B cell (primary cell): ENCODE data around the gene SALL3. TPM values are rescaled to one million over a fixed set of nuclear protein-coding genes. Genes with fewer than 3 reads are reported as not detected.

Experiments
- ATAC-seq: fragments of 200-7000 bp; cut with Tn5 transposase; one replicate; pipeline ENCODE4 v1.10.0; 2021; ENCODE audit warnings: low read depth, mild to moderate bottlenecking, moderate number of reproducible peaks, moderate library complexity
- CTCF ChIA-PET: fragments of 350-600 bp; sonication (Branson Sonifier 250); formaldehyde crosslinking; loops from one replicate; lab custom pipeline; 2021; ENCODE audit warnings: antibody characterized with exemption, inconsistent platforms; lab: Charles Lee
- POLR2A ChIA-PET: fragments of 350-600 bp; sonication (Branson Sonifier 250); formaldehyde crosslinking; loops from one replicate; lab custom pipeline; 2021; ENCODE audit warnings: antibody characterized with exemption; lab: Charles Lee
- DNase-seq: peaks from one replicate; pipeline ENCODE4 v3.0.0; 2013
- H2AFZ ChIP-seq: 2 replicates; pipeline ENCODE4 v1.6.1; 2012; ENCODE audit warnings: mild to moderate bottlenecking, low read depth, low read length; ENCODE audit not compliant: insufficient read depth, poor library complexity, severe bottlenecking
- H3K27ac ChIP-seq, 2 donors: 1 replicate in 1 of 2; 2 replicates in 1 of 2; pipeline ENCODE4 v1.5.1; 2012 to 2013; ENCODE audit warnings: low read length in 2 of 2, mild to moderate bottlenecking in 2 of 2, moderate library complexity in 1 of 2
- H3K27me3 ChIP-seq, 4 experiments: fragments of 200-600 bp in 1 of 4; sonication (generic) in 1 of 4; replicated peaks in 1 of 4; 1 replicate in 2 of 4; 2 replicates in 2 of 4; pipeline versions ENCODE4 v1.6.1 to v1.7.0; 2013 to 2016; ENCODE audit warnings: low read length in 3 of 4, mild to moderate bottlenecking in 2 of 4, mixed read lengths in 1 of 4, moderate library complexity in 1 of 4; ENCODE audit not compliant: insufficient read depth in 4 of 4, control insufficient read depth in 3 of 4; ENCODE audit errors: control extremely low read depth in 1 of 4
- H3K36me3 ChIP-seq, 2 experiments: replicated peaks in 1 of 2; 1 replicate in 1 of 2; 2 replicates in 1 of 2; pipeline versions ENCODE4 v1.6.1 to v1.7.1; 2013; ENCODE audit warnings: low read length in 1 of 2; ENCODE audit not compliant: insufficient read depth in 2 of 2, control insufficient read depth in 1 of 2; ENCODE audit errors: control extremely low read depth in 1 of 2, extremely low read depth in 1 of 2
- H3K4me1 ChIP-seq, 2 donors: fragments of 200-600 bp in 1 of 2; sonication (generic) in 1 of 2; 1 replicate in 1 of 2; 2 replicates in 1 of 2; pipeline versions ENCODE4 v1.5.1 to v1.6.1; 2013 to 2017; ENCODE audit warnings: low read length in 2 of 2; ENCODE audit not compliant: control insufficient read depth in 2 of 2, insufficient read depth in 2 of 2
- H3K4me2 ChIP-seq: replicated peaks from 2 replicates; pipeline ENCODE3; 2012; ENCODE audit warnings: mild to moderate bottlenecking, low read depth, low read length; ENCODE audit not compliant: poor library complexity, severe bottlenecking
- H3K4me3 ChIP-seq, 5 experiments: fragments of 200-600 bp in 1 of 5; sonication (generic) in 1 of 5; 1 replicate in 3 of 5; 2 replicates in 2 of 5; pipeline versions ENCODE4 v1.5.1 to v1.7.0; 2011 to 2016; ENCODE audit warnings: low read length in 4 of 5, mild to moderate bottlenecking in 4 of 5, low read depth in 2 of 5, control low read depth in 1 of 5, moderate library complexity in 1 of 5; ENCODE audit not compliant: insufficient read depth in 1 of 5; ENCODE audit errors: control extremely low read depth in 1 of 5, extremely low read depth in 1 of 5
- H3K79me2 ChIP-seq: fragments of 200-600 bp; sonication (generic); one replicate; pipeline ENCODE4 v1.6.0; 2016; ENCODE audit warnings: low read length; ENCODE audit not compliant: control insufficient read depth, insufficient read depth
- H3K9ac ChIP-seq: fragments of 200-600 bp; sonication (generic); 2 replicates; pipeline ENCODE4 v1.6.1; 2017; ENCODE audit warnings: mild to moderate bottlenecking, low read length, moderate library complexity
- H3K9me3 ChIP-seq, 3 donors: one replicate each; pipeline versions ENCODE4 v1.6.1 to v1.7.1; 2013; ENCODE audit warnings: low read length in 2 of 3; ENCODE audit not compliant: control insufficient read depth in 2 of 3, insufficient read depth in 1 of 3; ENCODE audit errors: control extremely low read depth in 1 of 3
- H4K20me1 ChIP-seq: 2 replicates; pipeline ENCODE4 v1.6.0; 2012; ENCODE audit warnings: mild to moderate bottlenecking, low read length; ENCODE audit not compliant: insufficient read depth, control insufficient read depth, poor library complexity, severe bottlenecking
- H3K27ac Mint-ChIP-seq: one replicate; pipeline ENCODE4 v1.8.0; 2021; ENCODE audit warnings: mixed read lengths
- H3K27me3 Mint-ChIP-seq: one replicate; pipeline ENCODE4 v1.8.0; 2021; ENCODE audit warnings: mixed read lengths
- H3K4me1 Mint-ChIP-seq: one replicate; pipeline ENCODE4 v1.8.0; 2021; ENCODE audit warnings: mixed read lengths
- H3K4me3 Mint-ChIP-seq: one replicate; pipeline ENCODE4 v1.8.0; 2021; ENCODE audit warnings: mixed read lengths
- H3K9me3 Mint-ChIP-seq: one replicate; pipeline ENCODE4 v1.8.0; 2022; ENCODE audit warnings: mixed read lengths; ENCODE audit not compliant: insufficient read depth
- EZH2 ChIP-seq: IDR thresholded peaks from 2 replicates; pipeline ENCODE4 v1.6.1; 2012; ENCODE audit warnings: borderline replicate concordance, low read depth, mild to moderate bottlenecking, moderate library complexity, low read length; ENCODE audit not compliant: insufficient read depth, poor library complexity, severe bottlenecking
- WGBS: methylation state at CpG from one replicate; pipeline ENCODE4 v1.1.5; 2013; ENCODE audit warnings: missing lambda C conversion rate; ENCODE audit not compliant: insufficient coverage; 5-methylcytosine and 5-hydroxymethylcytosine counted together
- intact Hi-C: fragments of 100-400 bp; cut with micrococcal nuclease; formaldehyde crosslinking; loops from one replicate; pipeline ENCODE4 v1.10.0; 2022
- polyA minus RNA-seq: library from RNA; depleted of rRNA, polyadenylated mRNA; stranded (reverse); fragments of >200 nt; gene quantifications from 2 replicates; pipeline ENCODE4 v1.2.3, GENCODE V29; 2012
- polyA plus RNA-seq: library from polyadenylated mRNA; depleted of rRNA; stranded (reverse); fragments of >200 nt; gene quantifications from 2 replicates; pipeline ENCODE4 v1.2.3, GENCODE V29; 2012
- total RNA-seq, 2 donors: library from RNA; stranded (reverse); fragments of 120-200 nt in 1 of 2; gene quantifications; 1 replicate in 1 of 2; 2 replicates in 1 of 2; pipeline versions ENCODE4 v1.2.3 to v1.2.4, GENCODE V29; 2013 to 2022
- TF ChIP-seq, protein P1 (sequence below): fragments of 200-600 bp; IDR thresholded peaks from one replicate; pipeline ENCODE4 v1.8.0; 2022; ENCODE audit warnings: antibody characterized with exemption, mild to moderate bottlenecking

The SALL3 gene
- total RNA-seq (not detected in 2 replicates), polyA plus RNA-seq (not detected in 2 replicates), polyA minus RNA-seq (not detected in 2 replicates)
- total RNA-seq (2013): not detected

DNA sequence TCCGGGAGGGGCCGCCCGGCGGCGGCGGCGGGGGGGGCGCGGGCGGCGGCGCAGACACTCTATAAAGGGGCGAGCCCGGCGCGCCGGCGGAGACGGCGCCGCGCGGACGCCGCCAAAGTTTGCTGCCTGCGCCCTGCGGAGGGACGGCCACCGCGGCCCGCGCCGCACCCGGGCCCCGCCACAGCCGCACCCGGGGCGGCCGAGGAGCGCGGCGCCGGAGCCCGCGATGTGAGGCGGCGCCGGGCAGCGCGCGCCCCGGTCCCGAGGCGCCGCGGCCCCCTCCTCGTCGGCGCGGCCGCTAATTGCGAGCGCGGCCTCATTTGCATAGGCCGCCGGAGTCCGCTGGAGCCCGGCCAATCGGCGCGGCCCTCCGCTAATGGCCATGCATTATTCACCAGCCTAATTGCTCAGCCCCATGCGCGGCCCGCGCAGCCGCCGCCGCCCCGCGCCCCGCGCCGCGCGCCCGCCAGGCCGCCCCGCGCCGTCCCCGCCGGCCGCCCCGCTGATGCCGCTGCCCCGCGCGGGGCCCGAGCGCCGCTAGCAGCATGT, at the start of gene SALL3:
SALL3 (plus strand) TSS at position 89 of the 549 bp plus-strand sequence; CDS start at position 546, 457 bp downstream.
- no peak within 1 kb of the TSS for H2AFZ ChIP-seq
- Mint-ChIP-seq H3K4me1 (peaks cover 12% of the 10 kb centered on the region), H3K4me3 (no peak within 1 kb of the TSS), H3K9me3 (no peaks in the 10 kb centered on the region), H3K27ac (no peak within 1 kb of the TSS), H3K27me3 (peaks cover 59% of the 10 kb centered on the region)
- H3K9ac ChIP-seq: no peak within 1 kb of the TSS
- H3K9me3 ChIP-seq: peaks cover 0 to 12% (median 0%) of the 10 kb centered on the region in 3 donors
- H3K27ac ChIP-seq: no peak within 1 kb of the TSS
- ATAC-seq: no peak
- no peak within 1 kb of the TSS for H3K4me3 ChIP-seq
- DNase-seq: no peak
- peak within 1 kb of the TSS; percentile 48 for H3K4me2 ChIP-seq
- H3K79me2 ChIP-seq: no peaks in the 10 kb centered on the region
- H3K4me1 ChIP-seq: peaks cover 6 to 8% of the 10 kb centered on the region in 2 donors
- POLR2A ChIA-PET: no interaction called here
- TF ChIP-seq EZH2: no peak
- TF ChIP-seq, protein P1, sequence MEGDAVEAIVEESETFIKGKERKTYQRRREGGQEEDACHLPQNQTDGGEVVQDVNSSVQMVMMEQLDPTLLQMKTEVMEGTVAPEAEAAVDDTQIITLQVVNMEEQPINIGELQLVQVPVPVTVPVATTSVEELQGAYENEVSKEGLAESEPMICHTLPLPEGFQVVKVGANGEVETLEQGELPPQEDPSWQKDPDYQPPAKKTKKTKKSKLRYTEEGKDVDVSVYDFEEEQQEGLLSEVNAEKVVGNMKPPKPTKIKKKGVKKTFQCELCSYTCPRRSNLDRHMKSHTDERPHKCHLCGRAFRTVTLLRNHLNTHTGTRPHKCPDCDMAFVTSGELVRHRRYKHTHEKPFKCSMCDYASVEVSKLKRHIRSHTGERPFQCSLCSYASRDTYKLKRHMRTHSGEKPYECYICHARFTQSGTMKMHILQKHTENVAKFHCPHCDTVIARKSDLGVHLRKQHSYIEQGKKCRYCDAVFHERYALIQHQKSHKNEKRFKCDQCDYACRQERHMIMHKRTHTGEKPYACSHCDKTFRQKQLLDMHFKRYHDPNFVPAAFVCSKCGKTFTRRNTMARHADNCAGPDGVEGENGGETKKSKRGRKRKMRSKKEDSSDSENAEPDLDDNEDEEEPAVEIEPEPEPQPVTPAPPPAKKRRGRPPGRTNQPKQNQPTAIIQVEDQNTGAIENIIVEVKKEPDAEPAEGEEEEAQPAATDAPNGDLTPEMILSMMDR: no peak
- intact Hi-C loops: no loop called here
- H3K36me3 ChIP-seq: no peaks in the 10 kb centered on the region
- H4K20me1 ChIP-seq: no peaks in the 10 kb centered on the region
- H3K27me3 ChIP-seq: peaks cover 2 to 45% (median 44%) of the 10 kb centered on the region in 4 experiments
- 7% methylated on average over 102 of the region's 102 CpGs for WGBS
- CTCF ChIA-PET: no interaction called here

DNA sequence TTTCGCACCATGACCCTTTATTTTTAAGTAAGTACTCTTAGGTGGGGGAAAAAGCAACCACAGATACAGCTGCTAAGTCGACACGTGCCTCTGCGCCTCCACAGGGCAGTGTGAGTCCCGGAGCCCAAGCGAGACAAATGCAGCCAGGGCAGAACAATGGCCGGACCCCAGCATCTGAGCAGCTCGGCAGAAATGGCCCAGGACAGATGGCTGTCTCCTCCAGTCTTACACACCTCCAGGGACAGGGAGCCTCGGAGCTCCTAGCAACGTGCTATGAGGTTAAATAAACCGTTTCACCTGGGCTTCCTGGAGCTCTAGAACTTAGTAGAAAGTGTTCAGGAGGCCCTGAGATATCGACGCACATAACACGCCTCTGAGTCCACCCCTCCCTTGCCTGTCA, 47.3 kb upstream of the SALL3 start:
- H3K79me2 ChIP-seq: no peaks in the 10 kb centered on the region
- H3K27ac ChIP-seq: no peak overlapping the region
- intact Hi-C loops: no loop called here
- no peaks in the 10 kb centered on the region for H3K27me3 ChIP-seq
- ATAC-seq (no peak), DNase-seq (no peak)
- no peaks in the 10 kb centered on the region for H3K36me3 ChIP-seq
- H3K4me3 Mint-ChIP-seq: no peak overlapping the region
- peaks cover 0 to 5% (median 0%) of the 10 kb centered on the region in 3 donors for H3K9me3 ChIP-seq
- no peak overlapping the region for H3K4me3 ChIP-seq
- H3K4me1 ChIP-seq: no peaks in the 10 kb centered on the region
- peaks cover 3% of the 10 kb centered on the region for H3K27me3 Mint-ChIP-seq
- ChIA-PET POLR2A (no interaction called here), CTCF (no interaction called here)
- no peaks in the 10 kb centered on the region for H3K9me3 Mint-ChIP-seq
- H2AFZ ChIP-seq: no peak overlapping the region
- H4K20me1 ChIP-seq: no peaks in the 10 kb centered on the region
- 69% methylated on average over 9 of the region's 14 CpGs for WGBS
- TF ChIP-seq, protein P1: no peak
- TF ChIP-seq EZH2: no peak
- no peak overlapping the region for H3K27ac Mint-ChIP-seq
- no peak overlapping the region for H3K9ac ChIP-seq
- H3K4me1 Mint-ChIP-seq: no peaks in the 10 kb centered on the region
- H3K4me2 ChIP-seq: no peak overlapping the region
